ENCODE data around the gene RAP1GAP. TPM values are rescaled to one million over a fixed set of nuclear protein-coding genes. Genes with fewer than 3 reads are reported as not detected.

RAP1GAP gene
- total and polyA plus RNA-seq, 7 donors: 0.04 to 0.57 (median 0.21) TPM; not detected in 2

DNA sequence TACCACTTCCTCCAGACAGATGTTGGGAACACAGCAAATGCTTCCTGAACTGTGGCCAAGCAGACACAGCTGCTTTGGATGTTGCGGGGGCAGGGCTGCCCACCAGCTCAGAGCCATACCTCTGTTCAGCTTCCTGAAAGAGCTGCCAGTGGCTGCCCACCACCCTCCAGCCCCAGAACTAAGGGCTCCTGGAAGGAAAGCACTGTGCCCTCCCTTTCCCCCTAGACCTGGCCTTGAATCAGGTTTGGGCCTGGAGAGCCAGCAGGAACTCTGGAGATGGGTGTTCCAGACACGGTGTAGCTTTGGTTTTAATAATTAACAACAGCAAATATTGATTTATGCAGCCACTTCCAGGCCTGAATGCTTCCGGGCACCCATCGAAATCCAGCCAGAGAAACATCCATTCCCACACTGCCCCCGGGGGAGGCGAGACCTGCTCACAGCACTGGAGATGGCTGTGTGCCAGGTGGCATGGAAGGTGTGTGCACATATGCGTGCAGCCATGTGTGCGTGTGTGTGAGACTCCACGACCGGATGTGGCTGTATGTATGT is 45.7 kb downstream of the RAP1GAP start:
- TF ChIP-seq, protein P1, sequence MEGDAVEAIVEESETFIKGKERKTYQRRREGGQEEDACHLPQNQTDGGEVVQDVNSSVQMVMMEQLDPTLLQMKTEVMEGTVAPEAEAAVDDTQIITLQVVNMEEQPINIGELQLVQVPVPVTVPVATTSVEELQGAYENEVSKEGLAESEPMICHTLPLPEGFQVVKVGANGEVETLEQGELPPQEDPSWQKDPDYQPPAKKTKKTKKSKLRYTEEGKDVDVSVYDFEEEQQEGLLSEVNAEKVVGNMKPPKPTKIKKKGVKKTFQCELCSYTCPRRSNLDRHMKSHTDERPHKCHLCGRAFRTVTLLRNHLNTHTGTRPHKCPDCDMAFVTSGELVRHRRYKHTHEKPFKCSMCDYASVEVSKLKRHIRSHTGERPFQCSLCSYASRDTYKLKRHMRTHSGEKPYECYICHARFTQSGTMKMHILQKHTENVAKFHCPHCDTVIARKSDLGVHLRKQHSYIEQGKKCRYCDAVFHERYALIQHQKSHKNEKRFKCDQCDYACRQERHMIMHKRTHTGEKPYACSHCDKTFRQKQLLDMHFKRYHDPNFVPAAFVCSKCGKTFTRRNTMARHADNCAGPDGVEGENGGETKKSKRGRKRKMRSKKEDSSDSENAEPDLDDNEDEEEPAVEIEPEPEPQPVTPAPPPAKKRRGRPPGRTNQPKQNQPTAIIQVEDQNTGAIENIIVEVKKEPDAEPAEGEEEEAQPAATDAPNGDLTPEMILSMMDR (IDR thresholded peaks at IDR 0.05): no peak

DNA sequence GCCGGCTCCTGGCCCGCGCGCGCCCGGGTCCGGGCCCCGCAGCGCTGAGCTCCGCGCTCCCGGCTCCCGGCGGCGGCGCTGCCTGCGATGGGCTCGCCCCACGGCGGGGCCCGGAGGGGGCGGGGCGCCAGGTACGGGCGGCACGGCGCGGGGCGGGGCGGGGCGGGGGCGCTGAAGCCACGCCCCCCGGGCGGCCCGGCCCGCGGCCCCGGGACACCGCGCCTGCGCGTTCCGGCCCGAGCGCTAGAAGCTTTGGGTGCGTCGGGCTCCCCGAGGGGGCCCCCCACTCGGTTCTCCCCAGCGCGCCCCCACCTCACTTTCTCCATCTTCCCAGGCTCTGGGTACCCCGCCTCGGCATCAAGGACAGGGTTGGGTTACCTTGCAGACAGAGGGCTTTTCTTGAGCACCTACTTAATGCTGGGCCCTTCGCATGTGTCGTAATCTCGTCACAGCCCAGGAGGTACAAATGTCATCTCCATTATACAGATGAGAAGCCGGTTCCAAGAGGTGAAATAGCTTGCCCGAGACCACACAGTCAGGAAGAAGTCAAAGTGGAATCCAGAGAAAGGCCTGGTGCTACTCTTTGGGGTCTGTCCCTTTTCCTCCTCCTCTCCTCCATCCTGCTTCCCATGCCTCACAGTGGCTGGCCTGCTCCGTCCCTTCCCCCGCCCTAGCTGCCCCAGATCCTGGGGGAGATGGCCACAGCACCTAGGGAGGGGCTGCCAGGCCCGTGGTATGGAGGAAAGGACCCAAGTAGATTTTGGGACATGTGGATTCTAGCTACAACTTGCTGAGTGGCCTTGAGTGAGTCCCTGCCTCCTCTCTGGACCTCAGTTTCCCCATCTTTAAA is 46.5 kb downstream of the RAP1GAP start:
- intact Hi-C loops (cut with DNase I): no loop called here

More for the DNA sequence above, 45.7 kb downstream of the RAP1GAP start:
- Histone ChIP-seq H3K36me3 (ENCODE audit: insufficient read depth in 1 of 2, low read depth in 1 of 2) (no peaks in the 10 kb centered on the region), H3K27me3 (ENCODE audit: insufficient read depth in 3 of 3, low read length in 2 of 3) (peaks cover 0 to 56% (median 9%) of the 10 kb centered on the region in 3 donors), H3K27ac (no peak overlapping the region), H3K4me3 (no peak overlapping the region), H3K4me1 (no peaks in the 10 kb centered on the region), H3K9me3 (no peaks in the 10 kb centered on the region)
- WGBS, 3 donors: 58 to 75% (median 62%) methylated on average over 10 of the region's 10 CpGs
- ATAC-seq (no peak), DNase-seq (no peak)
- intact Hi-C loops (cut with DNase I): no loop called here

DNA sequence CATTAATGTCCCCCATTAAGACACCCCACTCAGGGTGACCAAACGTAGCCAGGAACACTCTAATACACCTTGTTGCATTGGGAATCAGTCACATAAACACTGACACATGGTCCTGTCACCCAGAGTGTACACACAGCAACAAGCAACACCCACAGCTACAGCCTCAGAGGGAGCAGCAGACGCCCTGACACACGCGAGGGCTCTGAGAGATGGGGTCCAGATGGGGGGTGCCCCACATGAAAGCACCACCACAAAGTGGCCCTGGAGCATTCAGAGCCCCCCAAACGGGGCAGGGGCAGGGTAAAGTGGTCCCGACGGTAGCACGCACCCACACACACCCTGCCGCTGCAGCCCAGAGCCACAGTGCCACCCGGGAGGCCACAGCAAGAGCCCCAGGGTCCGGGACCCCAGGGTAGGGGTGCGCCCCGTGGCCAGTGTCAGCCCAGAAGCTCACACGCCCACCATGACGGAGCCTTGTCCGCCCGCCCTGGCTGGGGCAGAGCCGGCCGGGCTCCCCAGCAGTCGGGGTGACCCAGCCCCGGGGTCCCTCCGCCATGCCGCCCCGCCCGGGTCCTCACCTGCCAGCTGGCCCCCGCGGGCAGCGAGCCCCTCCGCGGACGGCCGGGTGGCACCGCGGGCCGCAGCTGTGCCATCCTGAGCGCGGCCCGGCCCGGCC is 47.3 kb downstream of the RAP1GAP start:
- intact Hi-C loops (cut with DNase I): no loop called here
- Histone ChIP-seq H3K4me3 (peak overlapping the region; percentile 34), H3K9me3 (no peaks in the 10 kb centered on the region), H3K27me3 (ENCODE audit: insufficient read depth in 3 of 3, low read length in 2 of 3) (peaks cover 0 to 56% (median 10%) of the 10 kb centered on the region in 3 donors), H3K4me1 (no peaks in the 10 kb centered on the region), H3K36me3 (ENCODE audit: insufficient read depth in 1 of 2, low read depth in 1 of 2) (no peaks in the 10 kb centered on the region), H3K27ac (no peak overlapping the region)
- TF ChIP-seq, protein P1 (IDR thresholded peaks at IDR 0.05): no peak
- no peak for DNase-seq
- ATAC-seq: no peak
- 17 to 25% (median 17%) methylated on average over 20 to 39 of the region's 39 CpGs for WGBS, 3 donors

More for the DNA sequence above, 46.5 kb downstream of the RAP1GAP start:
- Histone ChIP-seq H3K4me1 (no peaks in the 10 kb centered on the region), H3K36me3 (ENCODE audit: insufficient read depth in 1 of 2, low read depth in 1 of 2) (no peaks in the 10 kb centered on the region), H3K9me3 (no peaks in the 10 kb centered on the region), H3K27ac (no peak overlapping the region), H3K4me3 (no peak overlapping the region), H3K27me3 (ENCODE audit: insufficient read depth in 3 of 3, low read length in 2 of 3) (peaks cover 0 to 56% (median 10%) of the 10 kb centered on the region in 3 donors)
- DNase-seq: no peak
- 11 to 41% (median 36%) methylated on average over 14 to 60 of the region's 62 CpGs for WGBS, 3 donors
- ATAC-seq: peak in 1 of 4 donors; percentile 57
- TF ChIP-seq, protein P1 (IDR thresholded peaks at IDR 0.05): no peak

DNA sequence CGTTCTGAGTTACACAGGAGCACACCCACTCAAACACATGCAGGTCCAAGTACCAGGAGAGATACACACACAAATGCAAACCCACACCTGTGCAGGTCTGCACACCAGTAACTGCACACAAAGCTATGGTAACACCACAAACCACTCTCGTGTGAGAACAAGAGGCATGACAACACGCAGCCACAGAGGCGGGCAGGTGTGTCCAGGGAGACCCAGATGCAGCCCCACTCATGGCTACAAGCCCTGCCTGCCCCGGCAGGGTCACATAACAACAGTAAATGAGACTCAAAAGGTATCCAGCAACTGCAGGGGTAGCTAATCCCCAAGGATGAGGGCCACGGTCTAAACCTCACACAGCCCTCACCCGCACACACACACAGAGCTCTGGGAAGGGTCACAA is 48.1 kb downstream of the RAP1GAP start:
- TF ChIP-seq, protein P1 (IDR thresholded peaks at IDR 0.05): no peak
- intact Hi-C loops (cut with DNase I): no loop called here
- no peaks in the 10 kb centered on the region for H3K9me3 ChIP-seq
- no peaks in the 10 kb centered on the region for H3K4me1 ChIP-seq
- ATAC-seq (no peak), DNase-seq (no peak)
- H3K4me3 ChIP-seq: no peak overlapping the region
- peaks cover 0 to 56% (median 10%) of the 10 kb centered on the region in 3 donors for H3K27me3 ChIP-seq (ENCODE audit: insufficient read depth in 3 of 3, low read length in 2 of 3)
- H3K36me3 ChIP-seq (ENCODE audit: insufficient read depth in 1 of 2, low read depth in 1 of 2): no peaks in the 10 kb centered on the region
- WGBS, 3 donors: 78 to 79% (median 78%) methylated on average over 7 of the region's 7 CpGs
- no peak overlapping the region for H3K27ac ChIP-seq

Measured in psoas muscle (tissue), 8 donors.